ENCODE data around the gene NAALADL2. TPM values are rescaled to one million over a fixed set of nuclear protein-coding genes. Genes with fewer than 3 reads are reported as not detected.

NAALADL2 gene
- polyA plus RNA-seq, 1 donor from 2014 or later = 1.6 TPM

- Histone ChIP-seq H4K20me1 (ENCODE audit: insufficient read depth) (no peaks in the 10 kb centered on the region), H3K9ac (ENCODE audit: low read length) (no peak overlapping the region), H3K9me2 (ENCODE audit: insufficient read depth, low read length) (no peaks in the 10 kb centered on the region), H3F3A (ENCODE audit: insufficient read depth, low read length, poor library complexity, severe bottlenecking) (no peaks in the 10 kb centered on the region), H3K27ac (ENCODE audit: low read length) (no peak overlapping the region), H2AFZ (ENCODE audit: low read depth, low read length) (no peak overlapping the region), H3K36me3 (ENCODE audit: insufficient read depth, low read length) (no peaks in the 10 kb centered on the region), H3K27me3 (ENCODE audit: insufficient read depth, low read depth, low read length) (no peaks in the 10 kb centered on the region), H3K4me3 (ENCODE audit: low read length) (no peak overlapping the region), H3K9me3 (ENCODE audit: low read length) (no peaks in the 10 kb centered on the region), H3K4me2 (ENCODE audit: low read length) (no peak overlapping the region), H3K79me2 (replicated peaks; ENCODE audit: insufficient read depth, low read length) (no peaks in the 10 kb centered on the region)
- TF ChIP-seq EZH2 (IDR thresholded peaks at IDR 0.05; ENCODE audit: borderline replicate concordance, insufficient read depth, low read length, poor library complexity, severe bottlenecking) (no peak), EP300 (conservative IDR thresholded peaks at IDR 0.05; ENCODE audit: poor library complexity, severe bottlenecking) (no peak)
Measured at GRCh38 chr3:175445741-175446140, 586.6 kb downstream of the NAALADL2 start.

GRCh38 chr3:175447521-175447920 lies 588.4 kb downstream of the NAALADL2 start:
- TF ChIP-seq TAF1 (IDR thresholded peaks at IDR 0.05; ENCODE audit: low read depth) (no peak), REST (IDR thresholded peaks at IDR 0.05; ENCODE audit: borderline replicate concordance) (no peak), EZH2 (IDR thresholded peaks at IDR 0.05; ENCODE audit: borderline replicate concordance, insufficient read depth, low read length, poor library complexity, severe bottlenecking) (no peak), POLR2AphosphoS5 (IDR thresholded peaks at IDR 0.05) (no peak), EP300 (conservative IDR thresholded peaks at IDR 0.05; ENCODE audit: poor library complexity, severe bottlenecking) (no peak), MXI1 (conservative IDR thresholded peaks at IDR 0.05; ENCODE audit: poor library complexity, severe bottlenecking) (no peak), SMC3 (conservative IDR thresholded peaks at IDR 0.05; ENCODE audit: poor library complexity) (no peak), RAD21 (conservative IDR thresholded peaks at IDR 0.05) (no peak), CTCF (IDR thresholded peaks at IDR 0.05; ENCODE audit: poor library complexity, severe bottlenecking) (no peak)
- H2AFZ ChIP-seq (ENCODE audit: low read depth, low read length) = no peak overlapping the region
- H4K20me1 ChIP-seq (ENCODE audit: insufficient read depth) = no peaks in the 10 kb centered on the region

GRCh38 chr3:175453361-175453760 lies 594.2 kb downstream of the NAALADL2 start:
- Histone ChIP-seq H3K4me3 (ENCODE audit: low read length) (no peak overlapping the region), H3K79me2 (replicated peaks; ENCODE audit: insufficient read depth, low read length) (no peaks in the 10 kb centered on the region), H2AFZ (ENCODE audit: low read depth, low read length) (no peak overlapping the region), H3F3A (ENCODE audit: insufficient read depth, low read length, poor library complexity, severe bottlenecking) (no peaks in the 10 kb centered on the region), H3K27me3 (ENCODE audit: insufficient read depth, low read depth, low read length) (no peaks in the 10 kb centered on the region), H3K9ac (ENCODE audit: low read length) (no peak overlapping the region), H3K4me2 (ENCODE audit: low read length) (no peak overlapping the region), H3K27ac (ENCODE audit: low read length) (no peak overlapping the region), H3K9me2 (ENCODE audit: insufficient read depth, low read length) (no peaks in the 10 kb centered on the region), H3K36me3 (ENCODE audit: insufficient read depth, low read length) (no peaks in the 10 kb centered on the region), H3K9me3 (ENCODE audit: low read length) (no peaks in the 10 kb centered on the region), H4K20me1 (ENCODE audit: insufficient read depth) (no peaks in the 10 kb centered on the region)
- no peak for TF ChIP-seq RAD21 (conservative IDR thresholded peaks at IDR 0.05)
- no peak for TF ChIP-seq POLR2AphosphoS5 (IDR thresholded peaks at IDR 0.05)

More at GRCh38 chr3:175447521-175447920, 588.4 kb downstream of the NAALADL2 start:
- Histone ChIP-seq H3K4me3 (ENCODE audit: low read length) (no peak overlapping the region), H3K9me2 (ENCODE audit: insufficient read depth, low read length) (no peaks in the 10 kb centered on the region), H3K27ac (ENCODE audit: low read length) (no peak overlapping the region), H3K9me3 (ENCODE audit: low read length) (no peaks in the 10 kb centered on the region), H3K79me2 (replicated peaks; ENCODE audit: insufficient read depth, low read length) (no peaks in the 10 kb centered on the region), H3F3A (ENCODE audit: insufficient read depth, low read length, poor library complexity, severe bottlenecking) (no peaks in the 10 kb centered on the region), H3K4me2 (ENCODE audit: low read length) (no peak overlapping the region), H3K36me3 (ENCODE audit: insufficient read depth, low read length) (no peaks in the 10 kb centered on the region), H3K27me3 (ENCODE audit: insufficient read depth, low read depth, low read length) (no peaks in the 10 kb centered on the region), H3K9ac (ENCODE audit: low read length) (no peak overlapping the region)
